ENCODE data around the gene MAP3K8. TPM values are rescaled to one million over a fixed set of nuclear protein-coding genes. Genes with fewer than 3 reads are reported as not detected.

Gene MAP3K8
- polyA plus RNA-seq, 1 donor from 2014 or later: 1.5 TPM

DNA sequence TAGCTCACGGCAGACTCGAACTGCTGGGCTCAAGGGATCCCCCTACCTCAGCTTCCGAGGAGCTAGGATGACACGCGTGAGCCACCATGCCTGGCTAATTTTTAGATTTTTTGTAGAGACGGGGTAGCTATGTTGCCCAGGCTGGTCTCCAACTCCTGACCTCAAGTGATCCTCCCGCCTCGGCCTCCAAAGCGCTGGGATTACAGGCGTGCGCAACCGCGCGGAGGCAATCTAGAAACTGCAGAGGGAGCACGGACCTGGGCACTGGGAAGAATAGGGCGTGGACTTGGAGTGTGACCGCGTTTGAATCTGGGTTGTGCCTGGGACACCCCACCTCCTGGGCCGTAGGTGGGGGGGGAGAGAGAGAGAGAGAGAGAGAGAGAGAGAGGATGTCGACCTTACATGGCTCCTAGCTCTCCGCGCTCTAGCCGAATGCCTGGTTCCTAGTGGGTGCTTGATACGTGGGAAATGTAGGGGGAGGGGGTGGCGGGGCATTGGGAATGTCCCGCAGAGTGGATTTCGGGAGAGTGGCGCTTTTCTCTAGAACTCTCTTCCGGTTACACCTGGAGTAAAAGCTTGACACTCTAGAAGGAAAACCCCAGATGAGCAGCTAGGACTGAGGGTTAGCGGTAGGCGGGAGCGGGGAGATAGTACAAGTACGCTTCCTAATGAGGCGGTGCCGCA lies 1.2 kb upstream of the MAP3K8 start:
- TF ChIP-seq EP300 (conservative IDR thresholded peaks at IDR 0.05; ENCODE audit: poor library complexity, severe bottlenecking) (no peak), TAF1 (IDR thresholded peaks at IDR 0.05; ENCODE audit: low read depth) (no peak), SMC3 (conservative IDR thresholded peaks at IDR 0.05; ENCODE audit: poor library complexity) (no peak), POLR2AphosphoS5 (IDR thresholded peaks at IDR 0.05) (no peak)
- no peaks in the 10 kb centered on the region for H3K36me3 ChIP-seq (ENCODE audit: insufficient read depth, low read length)
- H3K27me3 ChIP-seq (ENCODE audit: insufficient read depth, low read depth, low read length): no peaks in the 10 kb centered on the region
- peak overlapping the region; percentile 82 for H2AFZ ChIP-seq (ENCODE audit: low read depth, low read length)
- no peaks in the 10 kb centered on the region for H3K79me2 ChIP-seq (replicated peaks; ENCODE audit: insufficient read depth, low read length)
- H4K20me1 ChIP-seq (ENCODE audit: insufficient read depth): no peaks in the 10 kb centered on the region
- H3K9ac ChIP-seq (ENCODE audit: low read length): peak overlapping the region; percentile 71
- peak overlapping the region; percentile 57 for H3K4me2 ChIP-seq (ENCODE audit: low read length)
- H3K9me2 ChIP-seq (ENCODE audit: insufficient read depth, low read length): no peaks in the 10 kb centered on the region
- H3F3A ChIP-seq (ENCODE audit: insufficient read depth, low read length, poor library complexity, severe bottlenecking): no peaks in the 10 kb centered on the region
- peak overlapping the region; percentile 97 for H3K4me3 ChIP-seq (ENCODE audit: low read length)
- no peak overlapping the region for H3K27ac ChIP-seq (ENCODE audit: low read length)
- H3K9me3 ChIP-seq (ENCODE audit: low read length): no peaks in the 10 kb centered on the region

DNA sequence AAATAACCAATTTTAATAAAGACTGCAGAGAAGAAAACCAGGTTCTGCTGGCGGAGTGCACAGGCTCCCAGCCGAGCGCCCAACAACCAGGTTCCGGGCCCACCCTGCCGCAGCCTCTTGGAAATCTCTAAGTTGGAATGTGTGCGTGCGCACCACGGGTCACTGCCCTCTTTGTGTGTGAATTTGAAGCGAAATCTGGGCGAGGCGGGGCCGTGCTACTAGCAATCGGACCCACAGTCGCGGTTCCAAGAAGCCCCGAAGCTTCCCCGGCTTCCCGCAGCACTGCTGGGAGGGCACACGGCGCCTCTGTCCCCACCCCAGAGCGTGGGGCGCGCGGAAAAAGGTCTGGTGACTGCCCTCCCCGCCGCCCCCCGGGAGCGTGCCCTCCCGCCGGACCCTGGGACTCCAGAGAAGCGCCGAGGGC lies 666 bp upstream of the MAP3K8 start:
- H3K4me3 ChIP-seq (ENCODE audit: low read length): peak overlapping the region; percentile 97
- peak overlapping the region; percentile 82 for H2AFZ ChIP-seq (ENCODE audit: low read depth, low read length)
- H3K27me3 ChIP-seq (ENCODE audit: insufficient read depth, low read depth, low read length): no peaks in the 10 kb centered on the region
- TF ChIP-seq MXI1 (conservative IDR thresholded peaks at IDR 0.05; ENCODE audit: poor library complexity, severe bottlenecking): no peak
- TF ChIP-seq POLR2AphosphoS5 (IDR thresholded peaks at IDR 0.05): no peak
- no peak for TF ChIP-seq RAD21 (conservative IDR thresholded peaks at IDR 0.05)
- TF ChIP-seq EP300 (conservative IDR thresholded peaks at IDR 0.05; ENCODE audit: poor library complexity, severe bottlenecking): no peak
- TF ChIP-seq, protein P1, sequence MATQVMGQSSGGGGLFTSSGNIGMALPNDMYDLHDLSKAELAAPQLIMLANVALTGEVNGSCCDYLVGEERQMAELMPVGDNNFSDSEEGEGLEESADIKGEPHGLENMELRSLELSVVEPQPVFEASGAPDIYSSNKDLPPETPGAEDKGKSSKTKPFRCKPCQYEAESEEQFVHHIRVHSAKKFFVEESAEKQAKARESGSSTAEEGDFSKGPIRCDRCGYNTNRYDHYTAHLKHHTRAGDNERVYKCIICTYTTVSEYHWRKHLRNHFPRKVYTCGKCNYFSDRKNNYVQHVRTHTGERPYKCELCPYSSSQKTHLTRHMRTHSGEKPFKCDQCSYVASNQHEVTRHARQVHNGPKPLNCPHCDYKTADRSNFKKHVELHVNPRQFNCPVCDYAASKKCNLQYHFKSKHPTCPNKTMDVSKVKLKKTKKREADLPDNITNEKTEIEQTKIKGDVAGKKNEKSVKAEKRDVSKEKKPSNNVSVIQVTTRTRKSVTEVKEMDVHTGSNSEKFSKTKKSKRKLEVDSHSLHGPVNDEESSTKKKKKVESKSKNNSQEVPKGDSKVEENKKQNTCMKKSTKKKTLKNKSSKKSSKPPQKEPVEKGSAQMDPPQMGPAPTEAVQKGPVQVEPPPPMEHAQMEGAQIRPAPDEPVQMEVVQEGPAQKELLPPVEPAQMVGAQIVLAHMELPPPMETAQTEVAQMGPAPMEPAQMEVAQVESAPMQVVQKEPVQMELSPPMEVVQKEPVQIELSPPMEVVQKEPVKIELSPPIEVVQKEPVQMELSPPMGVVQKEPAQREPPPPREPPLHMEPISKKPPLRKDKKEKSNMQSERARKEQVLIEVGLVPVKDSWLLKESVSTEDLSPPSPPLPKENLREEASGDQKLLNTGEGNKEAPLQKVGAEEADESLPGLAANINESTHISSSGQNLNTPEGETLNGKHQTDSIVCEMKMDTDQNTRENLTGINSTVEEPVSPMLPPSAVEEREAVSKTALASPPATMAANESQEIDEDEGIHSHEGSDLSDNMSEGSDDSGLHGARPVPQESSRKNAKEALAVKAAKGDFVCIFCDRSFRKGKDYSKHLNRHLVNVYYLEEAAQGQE (IDR thresholded peaks at IDR 0.05; ENCODE audit: borderline replicate concordance): no peak
- TF ChIP-seq EZH2 (IDR thresholded peaks at IDR 0.05; ENCODE audit: borderline replicate concordance, insufficient read depth, low read length, poor library complexity, severe bottlenecking): no peak
- no peak for TF ChIP-seq SMC3 (conservative IDR thresholded peaks at IDR 0.05; ENCODE audit: poor library complexity)
- peak; percentile 7 for TF ChIP-seq TAF1 (IDR thresholded peaks at IDR 0.05; ENCODE audit: low read depth)
- no peaks in the 10 kb centered on the region for H3K9me2 ChIP-seq (ENCODE audit: insufficient read depth, low read length)
- H3K4me2 ChIP-seq (ENCODE audit: low read length): peak overlapping the region; percentile 57
- no peaks in the 10 kb centered on the region for H3K79me2 ChIP-seq (replicated peaks; ENCODE audit: insufficient read depth, low read length)
- H3K9ac ChIP-seq (ENCODE audit: low read length): peak overlapping the region; percentile 71
- H4K20me1 ChIP-seq (ENCODE audit: insufficient read depth): no peaks in the 10 kb centered on the region
- H3K9me3 ChIP-seq (ENCODE audit: low read length): no peaks in the 10 kb centered on the region
- no peaks in the 10 kb centered on the region for H3K36me3 ChIP-seq (ENCODE audit: insufficient read depth, low read length)
- no peak overlapping the region for H3K27ac ChIP-seq (ENCODE audit: low read length)
- no peaks in the 10 kb centered on the region for H3F3A ChIP-seq (ENCODE audit: insufficient read depth, low read length, poor library complexity, severe bottlenecking)
